A549 treated with AZD9567 at 1 μM for 4 hours (cell line): Measurements from ENCODE around the gene BAIAP2. TPM values are rescaled to one million over a fixed set of nuclear protein-coding genes. Genes with fewer than 3 reads are reported as not detected.

ENCODE experiments used
- total RNA-seq: library from RNA; stranded (reverse); fragments of 200-300 nt; extraction: Qiagen RNA extraction; gene quantifications from 5 replicates; pipeline ENCODE4 v1.2.3, GENCODE V29; 2022; ENCODE audit not compliant: insufficient read depth

Gene BAIAP2, protein sequence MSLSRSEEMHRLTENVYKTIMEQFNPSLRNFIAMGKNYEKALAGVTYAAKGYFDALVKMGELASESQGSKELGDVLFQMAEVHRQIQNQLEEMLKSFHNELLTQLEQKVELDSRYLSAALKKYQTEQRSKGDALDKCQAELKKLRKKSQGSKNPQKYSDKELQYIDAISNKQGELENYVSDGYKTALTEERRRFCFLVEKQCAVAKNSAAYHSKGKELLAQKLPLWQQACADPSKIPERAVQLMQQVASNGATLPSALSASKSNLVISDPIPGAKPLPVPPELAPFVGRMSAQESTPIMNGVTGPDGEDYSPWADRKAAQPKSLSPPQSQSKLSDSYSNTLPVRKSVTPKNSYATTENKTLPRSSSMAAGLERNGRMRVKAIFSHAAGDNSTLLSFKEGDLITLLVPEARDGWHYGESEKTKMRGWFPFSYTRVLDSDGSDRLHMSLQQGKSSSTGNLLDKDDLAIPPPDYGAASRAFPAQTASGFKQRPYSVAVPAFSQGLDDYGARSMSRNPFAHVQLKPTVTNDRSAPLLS
- total RNA-seq, result 96.0 to 119 TPM (median 102 TPM) in 5 replicates

DNA sequence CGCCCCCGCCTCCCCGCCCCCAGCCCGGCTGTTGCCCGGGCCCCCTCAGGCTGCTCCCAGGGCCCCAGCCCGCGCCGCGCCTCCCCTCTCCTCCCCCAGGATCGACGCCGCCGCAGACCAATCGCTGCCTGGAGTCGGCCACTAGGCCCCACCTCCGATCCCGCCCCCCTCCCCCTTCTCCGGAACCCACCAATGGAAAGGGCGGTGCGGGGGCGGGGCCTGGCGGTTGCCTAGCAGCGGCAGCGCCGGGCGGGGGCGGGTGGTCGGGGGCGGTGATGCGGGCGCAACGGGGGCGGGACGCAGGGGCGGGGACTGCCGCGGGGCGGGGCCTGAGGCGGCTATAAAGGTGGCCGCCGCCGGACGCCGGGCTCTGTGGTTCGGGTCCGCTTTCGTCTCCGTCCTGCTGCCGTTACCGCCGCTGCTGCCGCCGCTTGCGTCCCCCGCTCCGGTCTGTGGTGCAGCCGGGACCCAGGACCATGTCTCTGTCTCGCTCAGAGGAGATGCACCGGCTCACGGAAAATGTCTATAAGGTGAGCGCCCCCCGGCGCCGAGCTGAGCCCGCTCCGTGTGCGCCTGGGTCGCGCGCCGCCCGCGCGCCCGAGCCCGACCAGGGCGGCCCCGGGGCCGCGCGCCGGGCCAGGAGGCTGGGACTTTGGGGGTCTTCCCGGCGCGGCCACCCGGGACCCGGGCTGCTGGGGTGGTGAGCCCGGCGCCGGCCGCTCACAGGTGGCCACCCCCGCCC, at the start of gene BAIAP2:
TSS of gene BAIAP2 (plus strand) at position 373 of the 742 bp plus-strand sequence. CDS start at position 477, 104 bp downstream.

GRCh38 chr17:80991645-80992076, 43.3 kb upstream of the BAIAP2 start, which contains the start of gene CHMP6:
Gene CHMP6 (plus strand): TSS chr17:80991841. CDS start chr17:80991919, 78 bp downstream.

DNA sequence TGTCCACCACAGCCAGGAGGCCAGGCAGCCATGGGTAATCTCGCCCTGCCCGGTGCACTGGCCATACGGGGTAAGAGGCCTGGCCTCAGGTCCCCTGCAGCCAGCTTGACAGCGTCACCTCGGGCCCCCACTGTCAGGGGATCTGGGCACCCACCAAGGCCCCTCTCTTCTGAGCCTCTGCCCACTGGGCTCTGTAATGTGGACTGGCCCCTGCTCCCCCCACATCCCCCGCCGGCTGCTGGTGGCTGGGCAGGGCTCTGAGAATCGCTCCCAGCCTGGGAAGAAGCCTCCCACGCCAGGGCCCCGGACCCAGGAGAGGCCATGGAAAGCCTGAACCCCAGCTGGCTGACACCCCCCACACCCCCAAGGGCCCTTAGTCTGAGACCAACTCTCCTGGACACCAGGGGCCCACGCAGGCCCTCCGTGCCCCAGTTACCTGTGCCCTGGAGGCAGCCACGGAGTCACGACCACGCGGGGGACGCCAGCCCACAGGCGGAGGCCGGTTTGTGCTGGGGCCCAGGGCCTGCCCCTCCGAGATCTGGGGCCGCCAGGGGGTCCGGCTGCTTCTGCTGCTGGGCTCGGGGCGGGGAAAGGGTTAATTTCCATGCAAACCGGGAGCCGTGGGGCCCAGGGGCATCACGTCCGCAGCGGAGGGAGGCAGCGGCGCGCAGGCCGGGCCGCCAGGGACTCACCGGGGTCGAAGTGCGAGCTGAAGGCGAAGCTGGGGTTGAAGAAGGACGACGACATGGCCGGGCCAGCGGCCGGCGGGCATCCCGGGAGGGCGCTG, 130.5 kb downstream of the BAIAP2 start, which contains the start of gene PVALEF:
TSS of gene PVALEF (plus strand) at position 262 of the 787 bp plus-strand sequence. CDS start 15,720 bp downstream, outside the sequence.

GRCh38 chr17:81166033-81166492, 131.1 kb downstream of the BAIAP2 start, which contains the start of gene AATK:
Gene AATK (minus strand): TSS chr17:81166221. CDS start chr17:81165992, 229 bp downstream.

Other genes starting within 250 kb of the BAIAP2 start
- gene CHMP6, start 43.3 kb upstream of the BAIAP2 start, total RNA-seq, result 20.2 to 36.4 TPM (median 32.9 TPM) in 5 replicates
- gene PVALEF, start 130.4 kb downstream of the BAIAP2 start, total RNA-seq, result not detected in 5 replicates
- gene AATK, start 131.1 kb downstream of the BAIAP2 start, total RNA-seq, result 0.38 to 0.63 TPM (median 0.47 TPM) in 4 of 5 replicates, not detected in the other
- 3.3 to 12.7 TPM (median 10.2 TPM) in 5 replicates for gene CEP131, start 187.8 kb downstream of the BAIAP2 start, total RNA-seq
- 20.8 to 33.4 TPM (median 30.7 TPM) in 5 replicates for gene TEPSIN, start 203.9 kb downstream of the BAIAP2 start, total RNA-seq
- 102 to 220 TPM (median 216 TPM) in 5 replicates for gene NDUFAF8, start 204.2 kb downstream of the BAIAP2 start, total RNA-seq